Naive thymus-derived CD4-positive, alpha-beta T cell (primary cell): ENCODE measurements around the gene PRSS33. TPM values are rescaled to one million over a fixed set of nuclear protein-coding genes. Genes with fewer than 3 reads are reported as not detected.

Experiments
- ATAC-seq: fragments of 150-1000 bp; cut with Tn5 transposase; 2 replicates; pipeline ENCODE4 v1.10.0; 2021; ENCODE audit warnings: mild to moderate bottlenecking, moderate library complexity
- CTCF ChIA-PET: fragments of 350-600 bp; sonication (Branson Sonifier 250); formaldehyde crosslinking; loops from one replicate; lab custom pipeline; 2021; ENCODE audit warnings: antibody characterized with exemption; lab: Charles Lee
- POLR2A ChIA-PET: fragments of 350-600 bp; sonication (Branson Sonifier 250); formaldehyde crosslinking; loops from one replicate; lab custom pipeline; 2021; ENCODE audit warnings: antibody characterized with exemption, inconsistent platforms; lab: Charles Lee
- DNase-seq, 9 donors: peaks; one replicate each; pipeline versions ENCODE4 v3.0.0 to v3.0.0-alpha.2; 2020 to 2022; ENCODE audit warnings: mixed read lengths in 1 of 9
- H3K27ac ChIP-seq: one replicate; pipeline ENCODE4 v1.7.0; 2013; ENCODE audit warnings: mild to moderate bottlenecking, low read depth, low read length, moderate library complexity
- H3K27me3 ChIP-seq, 2 donors: one replicate each; pipeline ENCODE4 v1.7.0; 2013; ENCODE audit warnings: low read length in 2 of 2, mild to moderate bottlenecking in 2 of 2, moderate library complexity in 2 of 2; ENCODE audit not compliant: control insufficient read depth in 2 of 2, insufficient read depth in 2 of 2
- H3K36me3 ChIP-seq, 3 experiments: 1 replicate in 2 of 3; 2 replicates in 1 of 3; pipeline ENCODE4 v1.7.0; 2013; ENCODE audit warnings: low read length in 3 of 3, mild to moderate bottlenecking in 3 of 3, moderate library complexity in 1 of 3; ENCODE audit not compliant: insufficient read depth in 3 of 3, control insufficient read depth in 2 of 3
- H3K4me1 ChIP-seq, 2 donors: one replicate each; pipeline ENCODE4 v1.7.0; 2013; ENCODE audit warnings: low read length in 2 of 2, mild to moderate bottlenecking in 2 of 2, moderate library complexity in 1 of 2; ENCODE audit not compliant: control insufficient read depth in 2 of 2, insufficient read depth in 2 of 2
- H3K4me3 ChIP-seq: 2 replicates; pipeline ENCODE4 v1.7.0; 2013; ENCODE audit warnings: mild to moderate bottlenecking, low read length
- H3K9me3 ChIP-seq, 3 experiments: 1 replicate in 2 of 3; 2 replicates in 1 of 3; pipeline ENCODE4 v1.7.0; 2013; ENCODE audit warnings: low read length in 3 of 3; ENCODE audit not compliant: control insufficient read depth in 2 of 3
- H3K27ac Mint-ChIP-seq, 9 donors: one replicate each; pipeline ENCODE4 v1.8.0; 2020 to 2022; ENCODE audit warnings: mixed read lengths in 9 of 9, mild to moderate bottlenecking in 8 of 9, moderate library complexity in 5 of 9, inconsistent platforms in 2 of 9
- H3K27me3 Mint-ChIP-seq, 5 donors: one replicate each; pipeline ENCODE4 v1.8.0; 2021 to 2022; ENCODE audit warnings: mixed read lengths in 5 of 5, mild to moderate bottlenecking in 1 of 5
- H3K36me3 Mint-ChIP-seq, 5 donors: one replicate each; pipeline ENCODE4 v1.8.0; 2020 to 2022; ENCODE audit warnings: mixed read lengths in 5 of 5, mild to moderate bottlenecking in 3 of 5, inconsistent platforms in 1 of 5
- H3K4me1 Mint-ChIP-seq, 7 donors: one replicate each; pipeline ENCODE4 v1.8.0; 2020 to 2022; ENCODE audit warnings: mixed read lengths in 7 of 7, mild to moderate bottlenecking in 3 of 7, inconsistent platforms in 1 of 7
- H3K4me3 Mint-ChIP-seq, 10 donors: one replicate each; pipeline ENCODE4 v1.8.0; 2020 to 2022; ENCODE audit warnings: mild to moderate bottlenecking in 10 of 10, mixed read lengths in 10 of 10, moderate library complexity in 6 of 10, inconsistent platforms in 2 of 10
- H3K9me3 Mint-ChIP-seq, 11 donors: one replicate each; pipeline ENCODE4 v1.8.0; 2020 to 2022; ENCODE audit warnings: mixed read lengths in 11 of 11, mild to moderate bottlenecking in 4 of 11, inconsistent platforms in 1 of 11, moderate library complexity in 1 of 11
- intact Hi-C, 2 donors: fragments of 100-400 bp; cut with micrococcal nuclease; formaldehyde crosslinking; loops; one replicate each; pipeline ENCODE4 v1.15.1; 2023
- polyA plus RNA-seq, 2 donors: library from polyadenylated mRNA; unstranded; fragments of 300-500 nt; fragmentation: Illumina TruSeq; gene quantifications; one replicate each; pipeline ENCODE4 v1.2.3, GENCODE V29; 2021
- total RNA-seq, 6 experiments: library from RNA in 5 of 6; stranded (reverse) in 5 of 6; gene quantifications; 1 replicate in 5 of 6; 2 replicates in 1 of 6; pipeline ENCODE4 v1.2.3 and lab custom pipeline; 2021 to 2026

PRSS33 gene
- total and polyA plus RNA-seq, 7 experiments from 2014 or later, result 0.19 TPM; not detected in 6

DNA sequence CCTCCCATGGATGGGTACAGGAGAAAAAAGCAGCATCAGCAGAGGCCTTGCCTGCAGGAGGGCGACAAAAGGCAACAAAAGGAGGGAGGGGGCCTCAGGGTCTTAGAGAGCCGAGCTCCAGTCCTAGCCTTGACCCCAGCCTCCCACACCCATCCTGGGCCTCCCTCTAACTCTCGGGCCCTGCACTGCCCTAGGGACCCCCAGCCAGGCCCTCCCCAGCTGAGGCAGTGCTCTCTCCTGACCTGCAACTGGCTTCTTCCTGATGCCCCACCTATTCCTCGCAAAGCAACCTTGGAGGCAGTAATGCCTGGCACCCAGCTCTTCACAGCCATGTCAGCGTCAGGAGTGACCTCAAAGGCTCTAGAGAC, 50.1 kb downstream of the PRSS33 start:
- no peak overlapping the region for H3K27ac ChIP-seq
- no peaks in the 10 kb centered on the region for H3K9me3 ChIP-seq
- Mint-ChIP-seq H3K27me3 (peaks cover 0 to 3% (median 0%) of the 10 kb centered on the region in 5 donors), H3K4me3 (no peak overlapping the region), H3K9me3 (no peaks in the 10 kb centered on the region), H3K4me1 (no peaks in the 10 kb centered on the region), H3K36me3 (no peaks in the 10 kb centered on the region), H3K27ac (no peak overlapping the region)
- H3K36me3 ChIP-seq, result no peaks in the 10 kb centered on the region
- CTCF ChIA-PET, result interaction anchor here (0.6 kb wide), 1 partner anchor 899 kb away, joined by 3 read pairs; no protein-coding TSS in a partner anchor
- POLR2A ChIA-PET, result no interaction called here
- intact Hi-C loops, result no loop called here
- H3K27me3 ChIP-seq, result no peaks in the 10 kb centered on the region
- DNase-seq (no peak), ATAC-seq (no peak)
- no peaks in the 10 kb centered on the region for H3K4me1 ChIP-seq
- no peak overlapping the region for H3K4me3 ChIP-seq

DNA sequence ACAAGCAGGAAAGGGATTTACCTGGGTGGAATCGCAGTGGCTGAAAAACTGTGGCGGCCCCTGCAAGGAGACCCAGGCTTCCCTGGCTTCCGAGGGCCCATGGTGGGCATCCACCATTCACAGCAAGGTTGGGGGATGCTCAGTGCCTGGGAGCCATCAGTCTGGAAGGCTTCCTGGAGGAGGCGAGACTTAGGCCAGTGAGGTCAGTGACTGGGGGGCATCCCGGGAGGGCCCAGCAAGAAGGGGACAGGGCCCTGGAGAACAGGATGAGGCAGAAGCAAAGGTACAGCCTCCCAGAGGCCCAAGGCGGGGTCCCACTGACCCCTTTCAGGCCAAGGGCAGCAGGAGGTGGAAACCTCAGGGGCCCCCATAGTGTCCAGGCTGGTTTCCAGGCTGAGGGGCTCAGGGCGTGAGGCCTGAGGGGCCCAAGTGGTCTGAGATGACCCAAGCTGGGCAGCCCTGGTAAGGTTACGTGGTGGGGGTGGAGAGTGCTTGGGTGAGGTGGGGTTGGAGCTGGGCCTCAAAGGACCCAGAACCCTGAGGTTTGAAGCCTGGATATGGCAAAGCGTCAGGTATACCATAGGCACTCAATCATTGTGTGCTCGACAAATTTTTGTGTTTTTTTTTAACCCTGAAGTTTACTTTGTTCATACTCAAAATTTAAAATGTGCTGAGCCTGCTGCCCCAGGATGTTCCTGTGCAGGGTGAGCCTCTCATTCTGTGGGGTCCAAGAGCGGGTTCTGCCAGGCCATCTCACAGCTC, 50.7 kb downstream of the PRSS33 start:
- POLR2A ChIA-PET, result interaction anchor here (0.6 kb wide), 1 partner anchor 48 kb away, joined by 4 read pairs; no protein-coding TSS in a partner anchor
- DNase-seq, result no peak
- no peak for ATAC-seq
- Mint-ChIP-seq H3K9me3 (no peaks in the 10 kb centered on the region), H3K27me3 (peaks cover 0 to 3% (median 0%) of the 10 kb centered on the region in 5 donors), H3K4me3 (no peak overlapping the region), H3K4me1 (no peaks in the 10 kb centered on the region), H3K36me3 (no peaks in the 10 kb centered on the region), H3K27ac (no peak overlapping the region)
- Histone ChIP-seq H3K27ac (no peak overlapping the region), H3K4me1 (no peaks in the 10 kb centered on the region), H3K27me3 (no peaks in the 10 kb centered on the region), H3K9me3 (no peaks in the 10 kb centered on the region), H3K4me3 (no peak overlapping the region), H3K36me3 (no peaks in the 10 kb centered on the region)
- intact Hi-C loops, result no loop called here
- CTCF ChIA-PET, result no interaction called here

DNA sequence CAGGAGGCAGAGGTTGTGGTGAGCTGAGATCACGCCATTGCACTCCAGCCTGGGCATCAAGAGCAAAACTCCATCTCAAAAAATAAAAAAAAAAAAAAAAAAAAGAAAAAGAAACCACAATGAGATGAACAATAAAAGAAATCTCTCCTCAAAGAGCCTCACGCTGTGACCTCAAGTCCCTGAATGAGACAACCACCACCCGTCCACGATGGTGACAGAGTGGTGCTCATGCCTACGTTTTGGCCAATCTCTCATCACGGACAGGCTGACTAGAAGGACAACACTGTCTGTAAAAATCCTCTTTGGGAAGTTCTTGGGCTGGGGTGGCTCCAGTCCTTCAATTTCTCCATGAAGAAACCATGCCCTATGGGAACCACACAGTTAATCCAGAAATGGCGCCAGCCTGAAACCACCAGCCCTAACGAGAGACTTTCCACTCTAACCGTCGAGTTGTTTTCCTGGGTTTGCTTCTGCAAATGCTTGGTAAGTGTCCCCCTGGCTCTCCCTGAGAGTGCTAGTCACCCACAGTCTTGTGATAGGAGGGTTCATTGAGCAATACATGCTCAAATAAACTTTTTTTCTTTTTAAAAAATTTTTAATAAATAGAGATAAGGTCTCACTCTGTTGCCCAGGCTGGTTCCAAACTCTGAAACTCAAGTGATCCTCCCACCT, 52.4 kb downstream of the PRSS33 start:
- Histone ChIP-seq H3K36me3 (no peaks in the 10 kb centered on the region), H3K27me3 (no peaks in the 10 kb centered on the region), H3K27ac (no peak overlapping the region), H3K4me1 (no peaks in the 10 kb centered on the region), H3K4me3 (no peak overlapping the region), H3K9me3 (no peaks in the 10 kb centered on the region)
- H3K4me3 Mint-ChIP-seq, result no peak overlapping the region
- no peak overlapping the region for H3K27ac Mint-ChIP-seq
- POLR2A ChIA-PET, result no interaction called here
- H3K9me3 Mint-ChIP-seq, result no peaks in the 10 kb centered on the region
- peaks cover 0 to 3% (median 0%) of the 10 kb centered on the region in 5 donors for H3K27me3 Mint-ChIP-seq
- H3K4me1 Mint-ChIP-seq, result no peaks in the 10 kb centered on the region
- no peaks in the 10 kb centered on the region for H3K36me3 Mint-ChIP-seq
- DNase-seq (no peak), ATAC-seq (no peak)
- CTCF ChIA-PET, result no interaction called here
- intact Hi-C loops, result no loop called here

Other genes starting within 250 kb of the PRSS33 start
- 10 to 100 TPM; 52.2 to 71.5 (median 58.3) TPM for gene PDPK1, start 249.5 kb downstream of the PRSS33 start, total RNA-seq
- 10 to 100 TPM; 30.7 to 43.5 TPM for gene PDPK1, start 249.5 kb downstream of the PRSS33 start, polyA plus RNA-seq
- gene KCTD5, start 105.0 kb downstream of the PRSS33 start, total RNA-seq, result 10 to 100 TPM; 21.4 to 37.5 (median 24.6) TPM
- 10 to 100 TPM; 15.7 to 26.2 TPM for gene KCTD5, start 105.0 kb downstream of the PRSS33 start, polyA plus RNA-seq
- gene PRSS27, start 67.3 kb downstream of the PRSS33 start, total RNA-seq, result 1 to 10 TPM in 2 of 5 experiments, under 1 TPM in 3; 0.32 to 1.6 (median 0.98) TPM
- gene PRSS27, start 67.3 kb downstream of the PRSS33 start, polyA plus RNA-seq, result under 1 TPM in 1 of 2 donors, not detected in 1; 0.39 TPM
- gene SRRM2, start 34.9 kb downstream of the PRSS33 start, total RNA-seq, result 1,000 to 10,000 TPM in 4 of 5 experiments, 100 to 1,000 TPM in 1; 590 to 1,259 (median 1,020) TPM
- 100 to 1,000 TPM in 1 of 2 donors, 10 to 100 TPM in 1; 52.1 to 119 TPM for gene SRRM2, start 34.9 kb downstream of the PRSS33 start, polyA plus RNA-seq
- 100 to 1,000 TPM in 2 of 5 experiments, 10 to 100 TPM in 3; 65.3 to 242 (median 99.3) TPM for gene ELOB, start 10.3 kb downstream of the PRSS33 start, total RNA-seq
- gene ELOB, start 10.3 kb downstream of the PRSS33 start, polyA plus RNA-seq, result 100 to 1,000 TPM; 136 to 252 TPM
- not detected for gene PRSS41, start 10.9 kb upstream of the PRSS33 start, total RNA-seq
- gene PRSS41, start 10.9 kb upstream of the PRSS33 start, polyA plus RNA-seq, result not detected
- gene PRSS21, start 29.7 kb upstream of the PRSS33 start, total RNA-seq, result 1 to 10 TPM in 4 of 5 experiments, not detected in 1; 1.1 to 7.9 (median 1.4) TPM
- gene PRSS21, start 29.7 kb upstream of the PRSS33 start, polyA plus RNA-seq, result 10 to 100 TPM in 1 of 2 donors, 1 to 10 TPM in 1; 1.9 to 11.2 TPM
- 10 to 100 TPM in 1 of 5 experiments, 1 to 10 TPM in 1, not detected in 3; 2.3 to 17.2 TPM for gene ZG16B, start 42.7 kb upstream of the PRSS33 start, total RNA-seq
- not detected for gene ZG16B, start 42.7 kb upstream of the PRSS33 start, polyA plus RNA-seq
- gene PRSS22, start 70.6 kb upstream of the PRSS33 start, total RNA-seq, result under 1 TPM in 2 of 5 experiments, not detected in 3; 0.59 to 0.72 TPM
- gene PRSS22, start 70.6 kb upstream of the PRSS33 start, polyA plus RNA-seq, result not detected
- 10 to 100 TPM; 13.6 to 30.4 (median 24.0) TPM for gene FLYWCH2, start 95.7 kb upstream of the PRSS33 start, total RNA-seq
- 10 to 100 TPM; 24.8 to 26.8 TPM for gene FLYWCH2, start 95.7 kb upstream of the PRSS33 start, polyA plus RNA-seq
- gene FLYWCH1, start 124.4 kb upstream of the PRSS33 start, total RNA-seq, result 100 to 1,000 TPM in 2 of 5 experiments, 10 to 100 TPM in 3; 48.6 to 149 (median 87.0) TPM
- 10 to 100 TPM; 12.4 to 30.0 TPM for gene FLYWCH1, start 124.4 kb upstream of the PRSS33 start, polyA plus RNA-seq
- gene KREMEN2, start 176.7 kb upstream of the PRSS33 start, total RNA-seq, result not detected
- not detected for gene KREMEN2, start 176.7 kb upstream of the PRSS33 start, polyA plus RNA-seq
- gene PAQR4, start 181.8 kb upstream of the PRSS33 start, total RNA-seq, result 10 to 100 TPM in 1 of 5 experiments, 1 to 10 TPM in 1, under 1 TPM in 3; 0.40 to 39.4 (median 0.79) TPM
- under 1 TPM in 1 of 2 donors, not detected in 1; 0.54 TPM for gene PAQR4, start 181.8 kb upstream of the PRSS33 start, polyA plus RNA-seq
- 10 to 100 TPM in 1 of 5 experiments, under 1 TPM in 1, not detected in 3; 0.93 to 89.1 TPM for gene PKMYT1, start 192.9 kb upstream of the PRSS33 start, total RNA-seq
- not detected for gene PKMYT1, start 192.9 kb upstream of the PRSS33 start, polyA plus RNA-seq
- under 1 TPM in 2 of 5 experiments, not detected in 3; 0.15 to 0.37 TPM for gene CLDN9, start 225.4 kb upstream of the PRSS33 start, total RNA-seq
- gene CLDN9, start 225.4 kb upstream of the PRSS33 start, polyA plus RNA-seq, result not detected
- not detected for gene CLDN6, start 230.6 kb upstream of the PRSS33 start, total RNA-seq
- not detected for gene CLDN6, start 230.6 kb upstream of the PRSS33 start, polyA plus RNA-seq
- gene TNFRSF12A, start 232.8 kb upstream of the PRSS33 start, total RNA-seq, result 1 to 10 TPM in 3 of 5 experiments, under 1 TPM in 2; 0.57 to 5.9 (median 1.1) TPM
- gene TNFRSF12A, start 232.8 kb upstream of the PRSS33 start, polyA plus RNA-seq, result not detected
- gene HCFC1R1, start 236.4 kb upstream of the PRSS33 start, total RNA-seq, result 10 to 100 TPM; 11.5 to 29.6 (median 14.9) TPM
- gene HCFC1R1, start 236.4 kb upstream of the PRSS33 start, polyA plus RNA-seq, result 10 to 100 TPM; 12.0 to 24.6 TPM
- 10 to 100 TPM; 25.3 to 55.5 (median 26.0) TPM for gene THOC6, start 236.5 kb upstream of the PRSS33 start, total RNA-seq
- gene THOC6, start 236.5 kb upstream of the PRSS33 start, polyA plus RNA-seq, result 10 to 100 TPM; 46.3 to 60.6 TPM
- 1 to 10 TPM in 1 of 5 experiments, not detected in 4; 1.0 TPM for gene BICDL2, start 249.4 kb upstream of the PRSS33 start, total RNA-seq
- not detected for gene BICDL2, start 249.4 kb upstream of the PRSS33 start, polyA plus RNA-seq